Measurements from ENCODE around the gene CNTNAP2.

- TF ChIP-seq EZH2 (IDR thresholded peaks at IDR 0.05; ENCODE audit: borderline replicate concordance, low read depth, low read length, poor library complexity, severe bottlenecking) (no peak), CTCF (conservative IDR thresholded peaks at IDR 0.05; ENCODE audit: low read depth, low read length) (no peak)
Measured at GRCh38 chr7:147796581-147796980, 1680.0 kb downstream of the CNTNAP2 start.
